DND-41 (cell line): ENCODE results near the gene FIBCD1.

Experiments used
- ATAC-seq: fragments of 200-7000 bp; cut with Tn5 transposase; 3 replicates; pipeline ENCODE4 v1.9.1; 2021; ENCODE audit warnings: low read depth; ENCODE audit not compliant: insufficient read depth
- DNase-seq: peaks from one replicate; pipeline ENCODE4 v3.0.0-alpha.2; 2020
- H2AFZ ChIP-seq: 2 replicates; pipeline ENCODE4 v1.6.0; 2012; ENCODE audit warnings: low read depth, low read length
- H3K27ac ChIP-seq: 2 replicates; pipeline ENCODE4 v1.5.1; 2012; ENCODE audit warnings: low read length, inconsistent platforms
- H3K27me3 ChIP-seq: fragments of 200-600 bp; sonication (generic); 2 replicates; pipeline ENCODE4 v1.6.0; 2012; ENCODE audit warnings: low read length, mild to moderate bottlenecking, inconsistent platforms; ENCODE audit not compliant: insufficient read depth, poor library complexity
- H3K36me3 ChIP-seq: 2 replicates; pipeline ENCODE4 v1.5.1; 2012; ENCODE audit warnings: low read length, inconsistent platforms; ENCODE audit not compliant: insufficient read depth
- H3K4me1 ChIP-seq: 2 replicates; pipeline ENCODE4 v1.5.1; 2012; ENCODE audit warnings: mild to moderate bottlenecking, low read length; ENCODE audit not compliant: insufficient read depth
- H3K4me2 ChIP-seq: 2 replicates; pipeline ENCODE4 v1.6.0; 2012; ENCODE audit warnings: mild to moderate bottlenecking, moderate library complexity, low read length, inconsistent platforms; ENCODE audit not compliant: insufficient read depth
- H3K4me3 ChIP-seq, 2 experiments: fragments of 200-600 bp in 1 of 2; shearing (Covaris generic) in 1 of 2; 2 replicates each; pipeline ENCODE4 v1.5.1; 2012 to 2016; ENCODE audit warnings: inconsistent platforms in 2 of 2, low read length in 2 of 2, mild to moderate bottlenecking in 2 of 2, low read depth in 1 of 2, moderate library complexity in 1 of 2
- H3K79me2 ChIP-seq: 2 replicates; pipeline ENCODE4 v1.6.0; 2012; ENCODE audit warnings: low read length, inconsistent platforms; ENCODE audit not compliant: insufficient read depth
- H3K9ac ChIP-seq: 2 replicates; pipeline ENCODE4 v1.6.0; 2012; ENCODE audit warnings: low read depth, mild to moderate bottlenecking, inconsistent platforms, low read length, moderate library complexity
- H3K9me3 ChIP-seq: 2 replicates; pipeline ENCODE4 v1.5.1; 2012; ENCODE audit warnings: low read length, moderate library complexity, mild to moderate bottlenecking, inconsistent platforms; ENCODE audit not compliant: insufficient read depth, severe bottlenecking
- H4K20me1 ChIP-seq: 2 replicates; pipeline ENCODE4 v1.6.0; 2012; ENCODE audit warnings: low read length; ENCODE audit not compliant: insufficient read depth
- CTCF ChIP-seq: IDR thresholded peaks from 2 replicates; pipeline ENCODE4 v1.5.1; 2012; ENCODE audit warnings: borderline replicate concordance, low read length, moderate library complexity, mild to moderate bottlenecking; ENCODE audit not compliant: poor library complexity, severe bottlenecking; ENCODE audit errors: extremely low read depth
- EZH2 ChIP-seq: IDR thresholded peaks from 3 replicates; pipeline ENCODE4 v1.6.1; 2012; ENCODE audit warnings: borderline replicate concordance, low read depth, mild to moderate bottlenecking, moderate library complexity, low read length, inconsistent platforms; ENCODE audit not compliant: severe bottlenecking

FIBCD1 gene

GRCh38 chr9:130938184-130938651 is 829 bp downstream of the FIBCD1 start:
- H3K27ac ChIP-seq = no peak overlapping the region
- H3K9ac ChIP-seq = no peak overlapping the region
- TF ChIP-seq EZH2 (no peak), CTCF (no peak)
- no peaks in the 10 kb centered on the region for H3K79me2 ChIP-seq
- no peak overlapping the region for H3K4me2 ChIP-seq
- peaks cover 4% of the 10 kb centered on the region for H4K20me1 ChIP-seq
- no peaks in the 10 kb centered on the region for H3K4me1 ChIP-seq
- H3K27me3 ChIP-seq = no peaks in the 10 kb centered on the region
- H3K9me3 ChIP-seq = no peaks in the 10 kb centered on the region
- no peaks in the 10 kb centered on the region for H3K36me3 ChIP-seq
- H3K4me3 ChIP-seq = no peak overlapping the region
- DNase-seq (no peak), ATAC-seq (no peak)
- H2AFZ ChIP-seq = no peak overlapping the region

- Histone ChIP-seq H3K9ac (no peak overlapping the region), H3K27ac (no peak overlapping the region), H3K4me2 (no peak overlapping the region), H2AFZ (no peak overlapping the region), H3K79me2 (no peaks in the 10 kb centered on the region), H3K9me3 (no peaks in the 10 kb centered on the region), H3K36me3 (no peaks in the 10 kb centered on the region), H3K27me3 (peaks cover 1% of the 10 kb centered on the region), H4K20me1 (peaks cover 4% of the 10 kb centered on the region), H3K4me1 (no peaks in the 10 kb centered on the region), H3K4me3 (no peak overlapping the region)
- ATAC-seq = no peak
- no peak for DNase-seq
- TF ChIP-seq EZH2 (no peak), CTCF (no peak)
These were observed 1.6 kb downstream of the FIBCD1 start for GRCh38 chr9:130937146-130938076.

- Histone ChIP-seq H3K9me3 (no peaks in the 10 kb centered on the region), H3K27ac (no peak overlapping the region), H3K79me2 (no peaks in the 10 kb centered on the region), H3K27me3 (peaks cover 2% of the 10 kb centered on the region), H3K4me3 (no peak overlapping the region), H3K36me3 (no peaks in the 10 kb centered on the region), H4K20me1 (peaks cover 4% of the 10 kb centered on the region), H3K9ac (no peak overlapping the region), H2AFZ (no peak overlapping the region), H3K4me1 (no peaks in the 10 kb centered on the region), H3K4me2 (no peak overlapping the region)
- TF ChIP-seq EZH2 (no peak), CTCF (no peak)
- 0 out of 3 replicates have a peak, but pooled peaks have one; percentile 19 for ATAC-seq
- DNase-seq = no peak
These were observed 2.5 kb downstream of the FIBCD1 start for GRCh38 chr9:130936285-130937117.
